HepG2 (cell line): Measurements from ENCODE around the gene CSNK2B. TPM values are rescaled to one million over a fixed set of nuclear protein-coding genes. Genes with fewer than 3 reads are reported as not detected.

Experiments used
- AFF4 ChIP-seq: sonication (generic); formaldehyde crosslinking; IDR thresholded peaks from 2 replicates; pipeline ENCODE4 v1.4.0; 2020; ENCODE audit warnings: missing genetic modification reagents
- FLYWCH1 ChIP-seq: sonication (generic); formaldehyde crosslinking; IDR thresholded peaks from 2 replicates; pipeline ENCODE4 v1.8.1; 2023; ENCODE audit warnings: mild to moderate bottlenecking, missing genetic modification reagents
- HDAC1 ChIP-seq: sonication (generic); formaldehyde crosslinking; IDR thresholded peaks from 2 replicates; pipeline ENCODE4 v1.5.1; 2020; ENCODE audit warnings: mild to moderate bottlenecking, missing genetic modification reagents
- KIAA2018 ChIP-seq: sonication (generic); formaldehyde crosslinking; IDR thresholded peaks from 2 replicates; pipeline ENCODE4 v1.5.0; 2020; ENCODE audit warnings: mild to moderate bottlenecking, missing genetic modification reagents, borderline replicate concordance
- MIXL1 ChIP-seq: IDR thresholded peaks from 2 replicates; pipeline ENCODE4 v1.6.1; 2016
- MTERF4 ChIP-seq: sonication (generic); formaldehyde crosslinking; IDR thresholded peaks from 2 replicates; pipeline ENCODE4 v1.8.0; 2023; ENCODE audit warnings: mild to moderate bottlenecking, missing genetic modification reagents
- SATB2 ChIP-seq: sonication (generic); formaldehyde crosslinking; IDR thresholded peaks from 2 replicates; pipeline ENCODE4 v1.5.0; 2020; ENCODE audit warnings: missing genetic modification reagents
- USF2 ChIP-seq, 2 experiments: sonication (generic) in 1 of 2; formaldehyde crosslinking in 1 of 2; IDR thresholded peaks; 2 replicates each; pipeline versions ENCODE4 v1.5.1 to v1.6.1; 2011 to 2020; ENCODE audit warnings: borderline replicate concordance in 1 of 2, low read depth in 1 of 2, low read length in 1 of 2, mild to moderate bottlenecking in 1 of 2, missing genetic modification reagents in 1 of 2, moderate library complexity in 1 of 2
- ZNF441 ChIP-seq: sonication (generic); formaldehyde crosslinking; IDR thresholded peaks from 2 replicates; pipeline ENCODE4 v1.7.0; 2021; ENCODE audit warnings: missing genetic modification reagents, borderline replicate concordance
- ZNF570 ChIP-seq: sonication (generic); formaldehyde crosslinking; IDR thresholded peaks from 2 replicates; pipeline ENCODE4 v1.4.0; 2020; ENCODE audit warnings: mild to moderate bottlenecking, missing genetic modification reagents, borderline replicate concordance
- ZNF780A ChIP-seq: sonication (generic); formaldehyde crosslinking; IDR thresholded peaks from 2 replicates; pipeline ENCODE4 v1.8.0; 2022; ENCODE audit warnings: mild to moderate bottlenecking, missing genetic modification reagents, moderate library complexity
- polyA plus RNA-seq, 8 experiments: library from polyadenylated mRNA; depleted of rRNA in 3 of 8; stranded (reverse) in 7 of 8; unstranded in 1 of 8; fragments of >200 nt; fragmentation: Illumina TruSeq in 4 of 8; extraction: Trizol in 4 of 8; gene quantifications; 2 replicates each; pipeline versions ENCODE4 v1.2.1 to v1.2.3, GENCODE V29; 2011 to 2016; ENCODE audit warnings: low read depth in 4 of 8, missing spikeins in 1 of 8, mixed read lengths in 1 of 8; ENCODE audit not compliant: insufficient read depth in 1 of 8
- total RNA-seq, 5 experiments: library from RNA; depleted of rRNA; stranded (reverse); fragments of >200 nt; fragmentation: Illumina TruSeq; extraction: Trizol; gene quantifications; 2 replicates each; pipeline ENCODE4 v1.2.3, GENCODE V29; 2016; ENCODE audit warnings: low read depth in 1 of 5

The CSNK2B gene
- total and polyA plus RNA-seq, 2 of the 13 experiments (the other 11 are each of a cell fraction or from before 2014, with no cell fraction given): 111 to 296 TPM

GRCh38 chr6:31660381-31661261, 5.3 kb upstream of the CSNK2B start, which contains the start of gene C6orf47 (continued):
- TF ChIP-seq AFF4 (CRISPR knock-in tag) (peak; percentile 70; the same call in 1 of the 2 replicates), SATB2 (peak; percentile 87), HDAC1 (peak; percentile 78), MTERF4 (peak; percentile 71), ZNF570 (CRISPR knock-in tag) (no peak), KIAA2018 (CRISPR knock-in tag) (peak; percentile 53; the same call in 1 of the 2 replicates), FLYWCH1 (CRISPR knock-in tag) (peak; percentile 86), ZNF780A (CRISPR knock-in tag) (no peak; the same call in 1 of the 2 replicates), USF2 (IDR thresholded peaks at IDR 0.05; ENCODE audit: low read depth, low read length) (no peak), USF2 (CRISPR knock-in tag; IDR thresholded peaks at IDR 0.05; ENCODE audit: borderline replicate concordance) (0 out of 2 replicates have a peak, but pooled peaks have one; percentile 6), ZNF441 (CRISPR knock-in tag) (peak; percentile 36; the same call in 1 of the 2 replicates), MIXL1 (0 out of 2 replicates have a peak, but pooled peaks have one; percentile 42)
